Fibroblast of pulmonary artery (primary cell): ENCODE results near the gene ESR2.
"Not testable (repeated sequence)": the region's sequence is repeated elsewhere in the genome, so short reads cannot be mapped to it uniquely, and the experiment has no call there.

Experiments used
- DNase-seq: peaks from one replicate; pipeline ENCODE4 v3.0.0-alpha.2; 2010; ENCODE audit warnings: low read depth
- H3K4me3 ChIP-seq: replicated peaks from 2 replicates; pipeline ENCODE4 v1.5.1; 2011; ENCODE audit warnings: low read depth, mild to moderate bottlenecking, control low read depth, low read length, moderate library complexity
- TF ChIP-seq, protein P1 (sequence below): IDR thresholded peaks from 2 replicates; pipeline ENCODE4 v1.5.1; 2011; ENCODE audit warnings: mild to moderate bottlenecking, control low read depth, low read length, inconsistent platforms; ENCODE audit errors: missing control alignments

Gene ESR2

DNA sequence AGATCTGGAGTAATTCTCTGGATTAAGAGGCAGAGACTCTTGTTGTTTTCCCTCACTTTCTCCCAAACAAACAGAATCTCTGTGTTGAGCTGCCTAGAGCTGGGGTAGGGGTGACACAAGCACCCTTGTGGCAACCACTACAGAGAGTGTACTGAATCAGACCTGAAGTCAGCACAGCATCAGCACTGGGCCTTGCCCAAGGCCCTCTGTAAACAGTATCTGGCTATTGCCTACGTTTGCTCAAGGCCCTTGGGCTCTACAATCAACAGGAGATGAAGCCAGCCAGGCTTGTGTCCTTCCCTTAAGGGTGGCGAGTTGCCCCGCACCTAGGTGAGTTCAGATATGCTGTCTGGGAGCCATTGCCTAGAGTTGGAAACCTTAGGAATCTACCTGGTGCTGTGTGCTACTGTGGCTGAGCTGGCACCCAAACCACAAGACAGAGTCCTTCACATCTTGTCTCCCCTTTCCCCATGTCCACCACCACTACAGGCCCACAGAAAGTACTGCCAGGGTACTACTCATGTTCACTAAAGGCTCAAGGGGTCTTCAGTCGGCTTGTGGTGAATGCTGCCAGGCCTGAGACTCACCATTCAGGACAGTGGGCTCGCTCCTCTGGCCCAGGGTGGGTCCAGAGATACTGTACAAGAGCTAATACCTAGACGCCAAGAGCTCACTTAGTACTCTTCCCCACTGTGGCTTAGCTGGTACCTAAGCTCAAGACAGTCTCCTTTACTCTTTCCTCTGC is 234.5 kb downstream of the ESR2 start:
- TF ChIP-seq, protein P1, sequence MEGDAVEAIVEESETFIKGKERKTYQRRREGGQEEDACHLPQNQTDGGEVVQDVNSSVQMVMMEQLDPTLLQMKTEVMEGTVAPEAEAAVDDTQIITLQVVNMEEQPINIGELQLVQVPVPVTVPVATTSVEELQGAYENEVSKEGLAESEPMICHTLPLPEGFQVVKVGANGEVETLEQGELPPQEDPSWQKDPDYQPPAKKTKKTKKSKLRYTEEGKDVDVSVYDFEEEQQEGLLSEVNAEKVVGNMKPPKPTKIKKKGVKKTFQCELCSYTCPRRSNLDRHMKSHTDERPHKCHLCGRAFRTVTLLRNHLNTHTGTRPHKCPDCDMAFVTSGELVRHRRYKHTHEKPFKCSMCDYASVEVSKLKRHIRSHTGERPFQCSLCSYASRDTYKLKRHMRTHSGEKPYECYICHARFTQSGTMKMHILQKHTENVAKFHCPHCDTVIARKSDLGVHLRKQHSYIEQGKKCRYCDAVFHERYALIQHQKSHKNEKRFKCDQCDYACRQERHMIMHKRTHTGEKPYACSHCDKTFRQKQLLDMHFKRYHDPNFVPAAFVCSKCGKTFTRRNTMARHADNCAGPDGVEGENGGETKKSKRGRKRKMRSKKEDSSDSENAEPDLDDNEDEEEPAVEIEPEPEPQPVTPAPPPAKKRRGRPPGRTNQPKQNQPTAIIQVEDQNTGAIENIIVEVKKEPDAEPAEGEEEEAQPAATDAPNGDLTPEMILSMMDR = no peak
- DNase-seq = no peak
- H3K4me3 ChIP-seq = no peak overlapping the region

DNA sequence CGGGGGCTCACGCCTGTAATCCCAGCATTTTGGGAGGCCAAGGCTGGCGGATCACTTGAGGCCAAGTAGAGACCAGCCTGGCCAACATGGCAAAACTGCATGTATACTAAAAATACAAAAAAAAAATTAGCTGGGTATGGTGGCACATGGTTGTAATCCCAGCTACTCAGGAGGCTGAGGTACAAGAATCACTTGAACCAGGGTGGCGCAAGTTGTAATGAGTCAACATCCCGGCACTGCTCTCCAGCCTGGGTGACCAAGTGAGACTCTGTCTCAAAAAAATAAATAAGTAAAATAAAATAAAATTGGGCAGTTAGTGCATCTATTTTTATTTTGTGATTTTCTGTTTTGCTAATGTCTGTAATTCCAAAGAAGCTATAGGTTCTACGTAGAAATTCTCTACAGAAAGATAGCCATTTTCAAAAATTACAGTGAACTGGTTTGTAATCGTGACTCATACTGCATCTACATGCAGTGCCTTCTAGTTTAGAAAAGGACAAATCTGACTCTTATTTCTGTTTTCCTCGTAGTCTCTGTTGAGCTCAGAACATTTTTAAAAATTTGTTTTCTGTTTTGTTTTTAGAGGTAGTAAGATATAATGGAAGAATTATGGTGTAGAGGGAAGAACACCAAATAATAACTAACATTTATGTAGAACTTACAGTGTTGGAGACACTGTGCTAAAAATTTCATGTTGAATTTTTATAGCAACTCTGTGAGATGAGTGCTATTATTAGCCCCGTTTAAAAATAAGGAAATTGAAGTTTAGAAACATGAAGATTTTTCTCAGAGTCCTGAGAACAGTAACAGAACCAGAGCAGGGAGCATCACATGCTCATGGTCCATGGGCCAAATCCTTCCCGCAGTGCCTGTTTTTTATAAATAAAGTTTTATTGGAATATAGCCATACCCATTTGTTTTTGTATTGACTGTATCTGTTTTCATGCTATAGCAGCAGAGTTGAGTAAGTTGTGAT is 240.2 kb downstream of the ESR2 start:
- no peak overlapping the region for H3K4me3 ChIP-seq
- peak; percentile 22 for DNase-seq
- TF ChIP-seq, protein P1 = no peak

DNA sequence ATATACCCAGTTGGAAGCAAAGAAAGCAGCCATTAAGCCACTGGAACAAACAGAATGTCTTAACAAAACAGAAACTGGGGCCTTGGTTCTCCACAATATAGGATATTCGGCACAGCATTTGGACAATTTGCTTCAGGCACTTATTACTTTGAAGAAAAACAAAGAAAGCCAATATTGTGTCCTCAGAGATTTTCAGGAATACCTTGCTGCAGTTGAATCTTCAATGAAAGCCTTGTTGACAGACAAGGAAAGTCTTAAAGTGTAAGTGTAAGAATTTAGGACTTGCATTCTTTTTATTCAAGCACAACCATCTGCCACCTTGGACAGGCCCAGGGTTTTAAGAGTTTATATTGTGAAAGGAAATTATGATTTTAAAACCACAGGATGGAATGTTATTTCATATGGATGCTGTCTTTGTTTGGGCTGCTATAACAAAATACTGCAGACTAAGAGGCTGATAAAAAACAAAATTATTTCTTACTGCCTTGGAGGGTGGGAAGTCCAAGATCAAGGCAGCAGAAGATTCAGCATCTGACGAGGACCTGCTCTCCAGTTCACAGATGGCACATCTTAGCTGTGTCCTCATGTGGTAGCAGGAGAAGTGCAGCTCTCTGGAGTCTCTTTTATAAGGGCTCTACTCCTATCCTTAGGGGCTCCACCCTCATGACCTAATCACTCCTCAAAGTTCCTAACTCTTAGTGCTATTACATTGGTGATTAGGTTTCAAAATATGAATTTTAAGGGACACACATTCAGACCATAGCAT is 244.4 kb downstream of the ESR2 start:
- H3K4me3 ChIP-seq = no peak overlapping the region
- DNase-seq = no peak
- TF ChIP-seq, protein P1 = no peak

DNA sequence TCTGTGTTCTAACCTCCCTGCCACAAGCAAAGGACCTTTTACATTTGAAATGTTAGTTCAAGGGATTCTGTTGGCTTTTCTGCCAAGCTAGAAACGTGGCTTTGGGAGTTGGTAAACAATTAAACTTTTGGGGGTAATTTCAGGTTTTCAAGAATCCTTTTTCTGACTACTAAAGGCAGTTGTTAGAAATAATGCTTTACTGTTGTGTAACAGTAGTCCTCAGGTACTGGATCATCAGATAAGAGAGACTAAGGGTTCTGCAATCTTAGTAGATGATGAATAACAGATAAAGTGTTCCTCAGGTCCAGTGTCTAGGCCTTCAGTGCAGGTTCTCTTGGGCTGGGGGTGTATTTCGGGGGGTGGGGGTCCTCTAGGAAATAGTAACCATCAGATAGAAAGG is 249.1 kb downstream of the ESR2 start:
- no peak overlapping the region for H3K4me3 ChIP-seq
- no peak for DNase-seq
- TF ChIP-seq, protein P1 = no peak

DNA sequence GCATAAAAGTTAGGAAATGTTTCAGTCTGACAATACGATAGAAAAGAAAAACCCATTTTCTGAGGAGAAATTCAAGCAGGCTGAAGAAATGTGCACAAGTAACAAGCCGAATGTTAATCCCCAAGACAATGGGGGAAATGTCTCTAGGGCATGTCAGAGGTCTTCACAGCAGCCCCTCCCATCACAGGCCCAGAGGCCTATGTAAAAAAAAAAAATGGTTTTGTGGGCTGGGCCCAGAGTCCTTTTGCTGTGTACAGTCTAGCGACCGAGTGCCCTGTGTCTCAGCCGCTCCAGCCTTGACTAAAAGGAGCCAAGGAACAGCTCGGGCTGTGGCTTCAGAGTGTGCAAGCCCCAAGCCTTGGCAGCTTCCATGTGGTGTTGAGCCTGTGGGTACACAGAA is 250.9 kb downstream of the ESR2 start:
- DNase-seq, H3K4me3 ChIP-seq: not testable (repeated sequence)

DNA sequence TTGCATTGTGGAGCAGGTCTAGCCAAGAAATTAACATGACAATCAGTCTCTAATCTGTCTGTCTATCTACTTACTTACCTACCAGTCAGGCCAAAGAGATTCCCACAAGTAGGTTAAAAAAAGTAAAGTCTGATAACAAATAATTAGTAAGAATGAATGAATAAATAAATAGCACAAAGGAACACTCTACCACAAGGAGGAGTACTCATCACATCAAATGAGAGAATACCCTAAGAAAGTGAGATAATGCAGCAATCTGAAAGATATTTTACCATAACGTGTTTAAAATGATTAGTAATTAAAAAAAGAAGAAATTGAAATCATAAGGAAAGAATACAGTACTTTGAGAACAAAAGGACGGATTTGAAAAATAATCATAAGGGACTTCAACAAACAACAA is 254.1 kb downstream of the ESR2 start:
- TF ChIP-seq, protein P1 = peak; percentile 32
- DNase-seq = peak; percentile 35
- H3K4me3 ChIP-seq = no peak overlapping the region
